Germinal center (tissue), 1 donor: Measurements from ENCODE around the gene RPS6KA2.
"Not testable (repeated sequence)": the region's sequence is repeated elsewhere in the genome, so short reads cannot be mapped to it uniquely, and the experiment has no call there.

Experiments
- DNase-seq: peaks from one replicate; pipeline ENCODE4 v3.0.0; 2012; ENCODE audit warnings: mixed read lengths, low spot score

The RPS6KA2 gene

GRCh38 chr6:166554316-166554715, 72.7 kb downstream of the RPS6KA2 start:
- DNase-seq: no peak

GRCh38 chr6:166553563-166554271, 73.3 kb downstream of the RPS6KA2 start:
- no peak for DNase-seq

- DNase-seq: no peak
Observed at GRCh38 chr6:166552600-166552999, 74.5 kb downstream of the RPS6KA2 start.

GRCh38 chr6:166551754-166552495, 75.1 kb downstream of the RPS6KA2 start:
- no peak for DNase-seq

GRCh38 chr6:166546653-166547052, 80.4 kb downstream of the RPS6KA2 start:
- no peak for DNase-seq

- DNase-seq: no peak
Observed at GRCh38 chr6:166545156-166546034, 81.7 kb downstream of the RPS6KA2 start.

GRCh38 chr6:166544296-166544605, 82.8 kb downstream of the RPS6KA2 start:
- DNase-seq: no peak

- DNase-seq: no peak
Observed at GRCh38 chr6:166543603-166544295, 83.3 kb downstream of the RPS6KA2 start.

- no peak for DNase-seq
Observed at GRCh38 chr6:166542580-166542912, 84.5 kb downstream of the RPS6KA2 start.

- peak; percentile 7 for DNase-seq
Observed at GRCh38 chr6:166541876-166542579, 85.0 kb downstream of the RPS6KA2 start.

GRCh38 chr6:166541366-166541765, 85.7 kb downstream of the RPS6KA2 start:
- DNase-seq: no peak

- DNase-seq: peak; percentile 42
Observed at GRCh38 chr6:166540631-166541331, 86.3 kb downstream of the RPS6KA2 start.

- DNase-seq: no peak
Observed at GRCh38 chr6:166539543-166539942, 87.5 kb downstream of the RPS6KA2 start.

- DNase-seq: not testable (repeated sequence)
Observed at GRCh38 chr6:166539011-166539385, 88.1 kb downstream of the RPS6KA2 start.

- no peak for DNase-seq
Observed at GRCh38 chr6:166538297-166539010, 88.6 kb downstream of the RPS6KA2 start.

- DNase-seq: no peak
Observed at GRCh38 chr6:166534658-166535406, 92.2 kb downstream of the RPS6KA2 start.

- no peak for DNase-seq
Observed at GRCh38 chr6:166533205-166533824, 93.7 kb downstream of the RPS6KA2 start.

GRCh38 chr6:166532302-166532701, 94.7 kb downstream of the RPS6KA2 start:
- DNase-seq: no peak
